Brain microvascular endothelial cell (primary cell): ENCODE measurements around the gene GHRH.

Source experiments
- DNase-seq: peaks from one replicate; pipeline ENCODE4 v3.0.0-alpha.2; 2020
- H3K27ac ChIP-seq: fragments of 250-450 bp; sonication (Bioruptor Pico); 2 replicates; pipeline ENCODE4 v1.5.1; 2020; ENCODE audit warnings: mild to moderate bottlenecking, moderate library complexity
- H3K27me3 ChIP-seq: fragments of 250-450 bp; sonication (Bioruptor Pico); replicated peaks from 2 replicates; pipeline ENCODE4 v1.5.1; 2020; ENCODE audit warnings: mild to moderate bottlenecking
- H3K36me3 ChIP-seq: fragments of 250-450 bp; sonication (Bioruptor Pico); replicated peaks from 2 replicates; pipeline ENCODE4 v1.5.1; 2020; ENCODE audit warnings: mild to moderate bottlenecking
- H3K4me3 ChIP-seq: 2 replicates; pipeline ENCODE4 v1.5.1; 2011; ENCODE audit warnings: low read depth, mild to moderate bottlenecking, control low read depth, low read length, moderate library complexity
- in situ Hi-C: cut with HindIII; loops from 2 replicates; pipeline ENCODE4 v1.10.0; 2017; ENCODE audit warnings: low sequenced_read_pairs, low pct_ligation_motif_present
- TF ChIP-seq, protein P1 (sequence below): IDR thresholded peaks from 2 replicates; pipeline ENCODE4 v1.5.1; 2011; ENCODE audit warnings: low read depth, mild to moderate bottlenecking, moderate library complexity, low read length, control low read depth, inconsistent platforms; ENCODE audit errors: missing control alignments

Gene GHRH

DNA sequence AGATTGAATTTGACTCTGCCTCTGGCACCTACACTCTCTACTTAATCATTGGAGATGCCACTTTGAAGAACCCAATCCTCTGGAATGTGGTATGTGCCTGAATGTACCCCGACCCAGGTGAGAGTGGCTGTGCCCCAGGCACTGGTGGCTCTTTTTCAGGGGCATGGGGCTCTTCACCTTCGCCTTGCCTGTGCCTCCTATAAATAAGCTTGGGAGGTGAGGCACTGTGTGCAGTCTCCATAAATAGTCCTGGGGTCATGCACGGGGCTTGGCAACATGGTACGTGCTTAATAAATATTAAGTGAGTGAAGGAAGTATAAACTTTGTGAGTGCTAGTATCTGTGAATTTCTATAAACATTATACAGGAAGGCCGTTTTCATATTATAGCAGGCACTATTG is 33.0 kb downstream of the GHRH start:
- peaks cover 84% of the 10 kb centered on the region for H3K36me3 ChIP-seq
- H3K27me3 ChIP-seq = no peaks in the 10 kb centered on the region
- H3K27ac ChIP-seq = no peak overlapping the region
- DNase-seq = no peak
- H3K4me3 ChIP-seq = no peak overlapping the region
- in situ Hi-C loops = no loop called here
- TF ChIP-seq, protein P1, sequence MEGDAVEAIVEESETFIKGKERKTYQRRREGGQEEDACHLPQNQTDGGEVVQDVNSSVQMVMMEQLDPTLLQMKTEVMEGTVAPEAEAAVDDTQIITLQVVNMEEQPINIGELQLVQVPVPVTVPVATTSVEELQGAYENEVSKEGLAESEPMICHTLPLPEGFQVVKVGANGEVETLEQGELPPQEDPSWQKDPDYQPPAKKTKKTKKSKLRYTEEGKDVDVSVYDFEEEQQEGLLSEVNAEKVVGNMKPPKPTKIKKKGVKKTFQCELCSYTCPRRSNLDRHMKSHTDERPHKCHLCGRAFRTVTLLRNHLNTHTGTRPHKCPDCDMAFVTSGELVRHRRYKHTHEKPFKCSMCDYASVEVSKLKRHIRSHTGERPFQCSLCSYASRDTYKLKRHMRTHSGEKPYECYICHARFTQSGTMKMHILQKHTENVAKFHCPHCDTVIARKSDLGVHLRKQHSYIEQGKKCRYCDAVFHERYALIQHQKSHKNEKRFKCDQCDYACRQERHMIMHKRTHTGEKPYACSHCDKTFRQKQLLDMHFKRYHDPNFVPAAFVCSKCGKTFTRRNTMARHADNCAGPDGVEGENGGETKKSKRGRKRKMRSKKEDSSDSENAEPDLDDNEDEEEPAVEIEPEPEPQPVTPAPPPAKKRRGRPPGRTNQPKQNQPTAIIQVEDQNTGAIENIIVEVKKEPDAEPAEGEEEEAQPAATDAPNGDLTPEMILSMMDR = no peak

DNA sequence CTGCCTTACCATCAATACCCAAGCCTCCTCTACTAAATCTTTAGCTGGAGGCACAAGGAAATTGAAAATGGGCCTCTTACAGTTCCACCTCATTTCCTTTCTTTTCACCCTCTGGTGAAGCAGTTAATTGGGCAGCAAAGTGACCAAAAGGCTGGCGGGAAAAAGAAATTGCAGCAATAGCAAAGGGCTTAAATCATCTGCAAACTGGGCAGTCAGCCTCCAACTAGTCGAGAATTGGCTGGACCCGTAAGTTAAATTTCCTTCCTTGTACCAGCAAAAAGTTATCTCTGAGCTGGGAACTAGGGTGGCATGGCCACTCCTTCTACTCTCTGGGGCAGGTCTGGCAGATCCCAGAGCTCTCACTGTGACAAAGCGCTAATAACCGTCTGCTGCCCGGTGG is 33.5 kb downstream of the GHRH start:
- Histone ChIP-seq H3K27ac (no peak overlapping the region), H3K27me3 (no peaks in the 10 kb centered on the region), H3K36me3 (peaks cover 81% of the 10 kb centered on the region), H3K4me3 (no peak overlapping the region)
- in situ Hi-C loops = no loop called here
- TF ChIP-seq, protein P1 = no peak
- DNase-seq = no peak

- TF ChIP-seq, protein P1 = no peak
- no peak overlapping the region for H3K27ac ChIP-seq
- peaks cover 71% of the 10 kb centered on the region for H3K36me3 ChIP-seq
- H3K27me3 ChIP-seq = no peaks in the 10 kb centered on the region
- no peak overlapping the region for H3K4me3 ChIP-seq
- in situ Hi-C loops = no loop called here
- no peak for DNase-seq
Observed at GRCh38 chr20:37226889-37227288, 34.7 kb downstream of the GHRH start.

- H3K4me3 ChIP-seq = no peak overlapping the region
- no peaks in the 10 kb centered on the region for H3K27me3 ChIP-seq
- TF ChIP-seq, protein P1 = no peak
- in situ Hi-C loops = no loop called here
- H3K27ac ChIP-seq = no peak overlapping the region
- no peak for DNase-seq
- peaks cover 60% of the 10 kb centered on the region for H3K36me3 ChIP-seq
Observed at GRCh38 chr20:37225146-37225545, 36.5 kb downstream of the GHRH start.

- Histone ChIP-seq H3K27ac (peak overlapping the region; percentile 59), H3K27me3 (no peaks in the 10 kb centered on the region), H3K36me3 (peaks cover 47% of the 10 kb centered on the region), H3K4me3 (no peak overlapping the region)
- TF ChIP-seq, protein P1 = no peak
- peak; percentile 94 for DNase-seq
- in situ Hi-C loops = no loop called here
Observed at GRCh38 chr20:37223053-37223452, 38.6 kb downstream of the GHRH start.

DNA sequence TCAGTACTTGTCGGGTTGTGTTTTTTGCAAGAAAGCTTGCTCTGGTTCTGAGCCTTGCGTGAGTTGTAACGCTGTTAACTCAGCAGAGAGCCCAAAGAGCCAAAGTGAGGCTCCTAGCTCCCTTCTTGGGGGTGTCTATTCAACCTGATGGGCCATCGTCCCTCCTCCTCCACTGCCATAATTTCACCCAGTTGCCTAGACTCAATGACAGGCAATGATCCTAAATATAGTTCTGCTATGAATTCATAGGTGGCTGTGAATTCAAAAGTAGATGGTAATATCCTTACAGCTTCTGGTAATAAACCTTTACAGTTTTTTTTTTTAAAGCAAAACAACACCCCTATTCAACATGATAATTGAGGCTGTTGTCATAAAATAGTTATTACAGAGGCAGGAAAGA is 39.5 kb downstream of the GHRH start:
- TF ChIP-seq, protein P1 = no peak
- in situ Hi-C loops = no loop called here
- H3K4me3 ChIP-seq = no peak overlapping the region
- DNase-seq = no peak
- H3K36me3 ChIP-seq = peaks cover 42% of the 10 kb centered on the region
- H3K27me3 ChIP-seq = no peaks in the 10 kb centered on the region
- H3K27ac ChIP-seq = no peak overlapping the region
